H1 (cell line): ENCODE data around the gene WWP2. TPM values are rescaled to one million over a fixed set of nuclear protein-coding genes. Genes with fewer than 3 reads are reported as not detected.
"Not testable (repeated sequence)": the region's sequence is repeated elsewhere in the genome, so short reads cannot be mapped to it uniquely, and the experiment has no call there.

ENCODE experiments used
- CTCF ChIA-PET: fragments of 300-600 bp; sonication (Branson Sonifier 250); formaldehyde crosslinking; loops from one replicate; lab custom pipeline; 2021; ENCODE audit not compliant: partially characterized antibody; lab: Charles Lee
- POLR2A ChIA-PET: fragments of 300-600 bp; sonication (Branson Sonifier 250); formaldehyde crosslinking; loops from one replicate; lab custom pipeline; 2021; ENCODE audit warnings: inconsistent platforms; ENCODE audit not compliant: partially characterized antibody; lab: Charles Lee
- DNase-seq, 2 experiments: peaks; one replicate each; pipeline versions ENCODE4 v3.0.0 to v3.0.0-alpha.2; 2010 to 2022; ENCODE audit warnings: low spot score in 2 of 2, low read depth in 1 of 2, mixed read lengths in 1 of 2
- FAIRE-seq: peaks from 2 replicates; lab custom pipeline; 2011; peaks lifted over from hg19 to GRCh38; lab: Jason Lieb, UNC
- H2AFZ ChIP-seq: 2 replicates; pipeline ENCODE4 v1.8.1; 2012; ENCODE audit warnings: low read length, inconsistent platforms
- H2AK5ac ChIP-seq: 2 replicates; pipeline ENCODE4 v1.6.1; 2013; ENCODE audit warnings: low read depth, low read length
- H2BK120ac ChIP-seq: replicated peaks from 2 replicates; pipeline ENCODE3; 2013; ENCODE audit warnings: low read depth, low read length, inconsistent platforms
- H2BK12ac ChIP-seq: 2 replicates; pipeline ENCODE4 v1.6.1; 2013; ENCODE audit warnings: low read depth, low read length
- H2BK15ac ChIP-seq: 2 replicates; pipeline ENCODE4 v1.6.1; 2013; ENCODE audit warnings: low read length
- H2BK20ac ChIP-seq: 2 replicates; pipeline ENCODE4 v1.6.1; 2013; ENCODE audit warnings: low read length
- H2BK5ac ChIP-seq: 2 replicates; pipeline ENCODE4 v1.6.1; 2013; ENCODE audit warnings: low read depth, low read length
- H3K14ac ChIP-seq: 2 replicates; pipeline ENCODE4 v1.6.1; 2013; ENCODE audit warnings: inconsistent platforms; ENCODE audit not compliant: insufficient read length
- H3K18ac ChIP-seq: 2 replicates; pipeline ENCODE4 v1.6.1; 2013; ENCODE audit warnings: low read length; ENCODE audit errors: extremely low read depth
- H3K23ac ChIP-seq: 2 replicates; pipeline ENCODE4 v1.6.1; 2013; ENCODE audit warnings: inconsistent platforms; ENCODE audit not compliant: insufficient read length
- H3K23me2 ChIP-seq: 2 replicates; pipeline ENCODE4 v1.6.1; 2013; ENCODE audit warnings: low read depth, low read length
- H3K27ac ChIP-seq: 2 replicates; pipeline ENCODE4 v1.6.1; 2011; ENCODE audit warnings: low read depth, low read length, inconsistent platforms
- H3K27me3 ChIP-seq, 4 experiments: replicated peaks in 1 of 4; 1 replicate in 1 of 4; 2 replicates in 3 of 4; pipeline versions ENCODE4 v1.6.1 to v1.8.1; 2011 to 2013; ENCODE audit warnings: low read length in 3 of 4, mild to moderate bottlenecking in 3 of 4, inconsistent platforms in 2 of 4, mixed read lengths in 2 of 4, moderate library complexity in 1 of 4; ENCODE audit not compliant: control insufficient read depth in 3 of 4, insufficient read depth in 3 of 4; ENCODE audit errors: extremely low read depth in 1 of 4
- H3K36me3 ChIP-seq, 4 experiments: 2 replicates each; pipeline versions ENCODE4 v1.6.1 to v1.8.1; 2011 to 2013; ENCODE audit warnings: mild to moderate bottlenecking in 4 of 4, low read length in 3 of 4, moderate library complexity in 2 of 4, control low read depth in 1 of 4, inconsistent platforms in 1 of 4; ENCODE audit not compliant: insufficient read depth in 4 of 4, control insufficient read depth in 2 of 4
- H3K4ac ChIP-seq: replicated peaks from 2 replicates; pipeline ENCODE3; 2013; ENCODE audit warnings: low read length, low read depth, mixed read lengths, inconsistent platforms; ENCODE audit not compliant: insufficient read length
- H3K4me1 ChIP-seq, 4 experiments: replicated peaks in 1 of 4; 1 replicate in 1 of 4; 2 replicates in 3 of 4; pipeline versions ENCODE4 v1.6.1 to v1.8.1; 2011 to 2013; ENCODE audit warnings: low read length in 3 of 4, inconsistent platforms in 2 of 4, mixed read lengths in 1 of 4; ENCODE audit not compliant: insufficient read depth in 4 of 4, control insufficient read depth in 3 of 4
- H3K4me2 ChIP-seq, 2 experiments: 2 replicates each; pipeline versions ENCODE4 v1.6.1 to v1.8.1; 2011 to 2013; ENCODE audit warnings: low read depth in 2 of 2, low read length in 2 of 2, control low read depth in 1 of 2, inconsistent platforms in 1 of 2, mild to moderate bottlenecking in 1 of 2; ENCODE audit not compliant: insufficient read depth in 1 of 2
- H3K4me3 ChIP-seq, 4 experiments: fragments of 200-600, 300-600 bp in 1 of 4; sonication (generic), shearing (Covaris generic), sonication (Bioruptor Twin) in 1 of 4; 2 replicates each; pipeline versions ENCODE4 v1.5.1 to v1.8.1; 2011 to 2016; ENCODE audit warnings: low read length in 4 of 4, low read depth in 3 of 4, control low read depth in 2 of 4, inconsistent platforms in 2 of 4, mild to moderate bottlenecking in 2 of 4, mixed read lengths in 1 of 4, moderate library complexity in 1 of 4; ENCODE audit not compliant: insufficient read depth in 2 of 4; ENCODE audit errors: extremely low read depth in 1 of 4
- H3K56ac ChIP-seq: replicated peaks from 2 replicates; pipeline ENCODE3; 2013; ENCODE audit warnings: low read depth, mild to moderate bottlenecking, mixed read lengths, low read length, inconsistent platforms; ENCODE audit not compliant: insufficient read length
- H3K79me1 ChIP-seq: 2 replicates; pipeline ENCODE4 v1.6.1; 2013; ENCODE audit warnings: low read depth, low read length, control low read depth
- H3K79me2 ChIP-seq, 2 experiments: 2 replicates each; pipeline versions ENCODE4 v1.6.1 to v1.8.1; 2012 to 2013; ENCODE audit warnings: low read length in 2 of 2, mild to moderate bottlenecking in 2 of 2, inconsistent platforms in 1 of 2; ENCODE audit not compliant: insufficient read depth in 2 of 2, control insufficient read depth in 1 of 2
- H3K9ac ChIP-seq, 4 experiments: replicated peaks in 1 of 4; 1 replicate in 1 of 4; 2 replicates in 3 of 4; pipeline versions ENCODE4 v1.6.1 to v1.8.1; 2011 to 2013; ENCODE audit warnings: low read depth in 3 of 4, low read length in 3 of 4, control low read depth in 2 of 4, mild to moderate bottlenecking in 2 of 4, moderate library complexity in 2 of 4, inconsistent platforms in 1 of 4; ENCODE audit errors: extremely low read depth in 1 of 4
- H3K9me3 ChIP-seq, 2 experiments: 2 replicates each; pipeline versions ENCODE4 v1.6.1 to v1.8.1; 2012 to 2013; ENCODE audit warnings: mild to moderate bottlenecking in 2 of 2, moderate library complexity in 2 of 2, control low read depth in 1 of 2, inconsistent platforms in 1 of 2, low read depth in 1 of 2, low read length in 1 of 2, mixed read lengths in 1 of 2; ENCODE audit not compliant: insufficient read depth in 2 of 2
- H4K20me1 ChIP-seq, 2 experiments: replicated peaks in 1 of 2; 2 replicates each; pipeline versions ENCODE3 to v1.8.1; 2011 to 2013; ENCODE audit warnings: inconsistent platforms in 2 of 2, low read length in 2 of 2, mild to moderate bottlenecking in 1 of 2; ENCODE audit not compliant: insufficient read depth in 2 of 2, control insufficient read depth in 1 of 2
- H4K5ac ChIP-seq: 2 replicates; pipeline ENCODE4 v1.6.1; 2013; ENCODE audit warnings: low read length, low read depth, mixed read lengths, inconsistent platforms; ENCODE audit not compliant: insufficient read length
- H4K8ac ChIP-seq: 2 replicates; pipeline ENCODE4 v1.8.0; 2013; ENCODE audit warnings: mild to moderate bottlenecking, moderate library complexity, low read length, inconsistent platforms; ENCODE audit not compliant: insufficient read depth; ENCODE audit errors: extremely low read depth
- H4K91ac ChIP-seq: replicated peaks from 2 replicates; pipeline ENCODE3; 2013; ENCODE audit warnings: low read length, mixed read lengths, inconsistent platforms; ENCODE audit not compliant: insufficient read length
- WGBS, 2 experiments: shearing (Covaris generic) in 1 of 2; methylation state at CpG; one replicate each; pipeline versions ENCODE4 v1.1.6 to v1.1.7; 2013 to 2015; ENCODE audit warnings: low lambda C conversion rate in 2 of 2, mixed read lengths in 2 of 2, inconsistent platforms in 1 of 2, low coverage in 1 of 2, missing lambda C conversion rate in 1 of 2; ENCODE audit not compliant: insufficient replicate concordance in 2 of 2, insufficient coverage in 1 of 2, insufficient read length in 1 of 2; ENCODE audit errors: extremely low coverage in 1 of 2, missing lambda C conversion rate in 1 of 2; 5-methylcytosine and 5-hydroxymethylcytosine counted together
- polyA plus RNA-seq, 7 experiments: library from polyadenylated mRNA; depleted of rRNA in 3 of 7; stranded (reverse) in 5 of 7; unstranded in 2 of 7; fragments of >200 nt in 5 of 7; fragments of 200-250 nt in 2 of 7; gene quantifications; 1 replicate in 5 of 7; 2 replicates in 1 of 7; 4 replicates in 1 of 7; pipeline versions ENCODE4 v1.2.1 to v1.2.3, GENCODE V29; 2011 to 2013; ENCODE audit warnings: missing spikeins in 2 of 7, mixed read lengths in 2 of 7
- total RNA-seq: library from RNA; stranded (reverse); fragmentation: NEBNext Ultra II Directional; extraction: Animal tissue kit (Norgen Biotek cat#: 25700); gene quantifications from 2 replicates; pipeline ENCODE4 v1.2.1, GENCODE V29; 2021

The WWP2 gene
- total and polyA plus RNA-seq, 2 of the 8 experiments (the other 6 are each of a cell fraction or from before 2014, with no cell fraction given): 14.1 to 42.2 TPM

GRCh38 chr16:69757375-69757774 lies 4.8 kb upstream of the WWP2 start:
- not testable (repeated sequence) for H3K23ac ChIP-seq, H3K79me1 ChIP-seq, H3K56ac ChIP-seq, H2BK120ac ChIP-seq, H3K4me1 ChIP-seq, H4K91ac ChIP-seq, H4K5ac ChIP-seq, DNase-seq, H3K23me2 ChIP-seq, H3K4me3 ChIP-seq, H4K8ac ChIP-seq, H2BK15ac ChIP-seq, H3K4ac ChIP-seq, H4K20me1 ChIP-seq, H2BK5ac ChIP-seq, H2AK5ac ChIP-seq, H3K27me3 ChIP-seq, H3K4me2 ChIP-seq, FAIRE-seq, H3K27ac ChIP-seq, H3K9me3 ChIP-seq, H2BK12ac ChIP-seq, H2BK20ac ChIP-seq, H3K14ac ChIP-seq, H3K18ac ChIP-seq, H3K9ac ChIP-seq, H3K36me3 ChIP-seq
- Histone ChIP-seq H2AFZ (0 out of 2 replicates have a peak overlapping the region, but pooled peaks have one; percentile 59), H3K79me2 (peaks cover 14 to 23% of the 10 kb centered on the region in 2 experiments)
- 88% methylated on average over 13 of the region's 13 CpGs; no CpG with 5 or more reads in 1 of the 2 experiments for WGBS, 2 experiments
- ChIA-PET CTCF (interaction anchor here (1.4 kb wide), 1 partner anchor 8 kb away, joined by 4 read pairs; no protein-coding TSS in a partner anchor), POLR2A (interaction anchor here (0.6 to 1.2 kb wide), 2 partner anchors 15 to 37 kb away, joined by 3 read pairs; no protein-coding TSS in a partner anchor)
